Mucosa of descending colon (tissue), 3 donors: Measurements from ENCODE around the gene ARHGAP6. TPM values are rescaled to one million over a fixed set of nuclear protein-coding genes. Genes with fewer than 3 reads are reported as not detected.

ENCODE experiments used
- ATAC-seq: fragments of 200-7000 bp; cut with Tn5 transposase; one replicate; pipeline ENCODE4 v1.9.1; 2020; ENCODE audit warnings: mild to moderate bottlenecking, moderate library complexity
- DNase-seq, 3 donors: peaks; one replicate each; pipeline ENCODE4 v3.0.0-alpha.2; 2020
- H3K36me3 ChIP-seq: fragments of 200-600 bp; one replicate; pipeline ENCODE4 v1.8.0; 2021; ENCODE audit warnings: low read depth, mild to moderate bottlenecking
- H3K4me1 ChIP-seq: fragments of 200-600 bp; one replicate; pipeline ENCODE4 v1.8.0; 2021; ENCODE audit warnings: low read depth, mild to moderate bottlenecking
- H3K4me3 ChIP-seq: fragments of 200-600 bp; one replicate; pipeline ENCODE4 v1.8.0; 2021; ENCODE audit warnings: mild to moderate bottlenecking
- H3K9me3 ChIP-seq: fragments of 200-600 bp; one replicate; pipeline ENCODE4 v1.8.0; 2021; ENCODE audit warnings: mild to moderate bottlenecking
- CTCF ChIP-seq: fragments of 200-600 bp; IDR thresholded peaks from one replicate; pipeline ENCODE4 v1.8.0; 2022; ENCODE audit warnings: antibody characterized with exemption, mild to moderate bottlenecking
- intact Hi-C, 2 donors: fragments of 100-400 bp; cut with DNase I in 1 of 2; cut with micrococcal nuclease in 1 of 2; formaldehyde crosslinking; loops; one replicate each; pipeline versions ENCODE4 v1.11.0 to v1.11.1; 2022; cut with DNase I, micrococcal nuclease
- total RNA-seq, 3 donors: library from RNA; stranded (reverse); fragmentation: NEBNext Ultra II Directional in 2 of 3; extraction: Animal tissue kit (Norgen Biotek cat#: 25700) in 2 of 3; gene quantifications; one replicate each; pipeline versions ENCODE4 v1.2.1 to v1.2.4, GENCODE V29; 2021 to 2023
- donor health status: DM: no; HTN: no; CAD: no; lungs with moderate emphysema.
- donor health status: DM: no; HTN: no; CAD: no.
- donor health status: DM: no; HTN: yes; CAD: no.

The ARHGAP6 gene
- total RNA-seq, 3 donors from 2014 or later: 2.2 to 41.5 (median 4.4) TPM

DNA sequence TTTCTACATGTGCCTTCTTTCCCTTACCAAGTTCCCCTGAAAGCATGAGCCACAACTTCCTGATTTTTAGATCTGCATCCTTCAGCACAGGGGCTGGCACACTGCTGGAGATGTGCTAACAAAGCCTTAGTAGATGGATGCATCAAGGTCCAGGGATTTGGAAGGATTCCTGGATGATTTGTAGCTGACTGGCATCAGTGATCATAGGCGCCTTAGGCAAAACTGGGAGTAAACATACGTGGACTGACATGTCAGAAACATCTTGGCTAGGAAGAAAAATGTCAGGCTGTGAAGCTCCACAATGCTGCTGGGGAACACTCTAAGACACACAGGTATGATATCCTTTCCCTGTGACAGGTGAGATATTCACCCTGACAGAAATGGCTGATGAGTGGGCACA lies 216.1 kb downstream of the ARHGAP6 start:
- H3K4me3 ChIP-seq: no peak overlapping the region
- ATAC-seq (no peak), DNase-seq (no peak)
- no peaks in the 10 kb centered on the region for H3K9me3 ChIP-seq
- no peak for TF ChIP-seq CTCF
- intact Hi-C loops: no loop called here
- H3K36me3 ChIP-seq: no peaks in the 10 kb centered on the region
- H3K4me1 ChIP-seq: no peaks in the 10 kb centered on the region

GRCh38 chrX:11447418-11447817 lies 218.3 kb downstream of the ARHGAP6 start:
- DNase-seq (no peak), ATAC-seq (no peak)
- Histone ChIP-seq H3K4me3 (no peak overlapping the region), H3K4me1 (no peaks in the 10 kb centered on the region), H3K9me3 (no peaks in the 10 kb centered on the region), H3K36me3 (no peaks in the 10 kb centered on the region)
- intact Hi-C loops: no loop called here
- TF ChIP-seq CTCF: no peak

DNA sequence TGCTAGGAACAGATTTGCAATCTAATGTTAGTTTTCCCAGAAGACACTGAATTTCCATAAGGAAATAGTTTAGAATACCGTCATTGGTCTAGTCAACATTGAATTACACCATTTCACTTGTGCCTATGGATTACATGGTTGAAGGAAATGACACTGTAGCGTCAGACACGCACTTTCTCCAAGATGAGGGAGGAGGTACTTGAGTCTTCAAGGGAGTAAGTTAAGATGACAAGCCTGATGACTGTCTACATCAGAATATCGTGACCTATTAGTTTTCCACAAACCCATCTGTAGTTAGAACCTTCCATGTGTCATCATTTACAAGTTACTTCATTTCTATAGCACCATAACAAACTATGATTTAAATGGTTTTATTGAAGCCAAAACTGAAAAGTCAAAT lies 218.8 kb downstream of the ARHGAP6 start:
- intact Hi-C loops: no loop called here
- no peaks in the 10 kb centered on the region for H3K36me3 ChIP-seq
- H3K9me3 ChIP-seq: no peaks in the 10 kb centered on the region
- no peaks in the 10 kb centered on the region for H3K4me1 ChIP-seq
- no peak overlapping the region for H3K4me3 ChIP-seq
- no peak for DNase-seq
- ATAC-seq: no peak
- TF ChIP-seq CTCF: no peak

- no peak for DNase-seq
These were observed 219.4 kb downstream of the ARHGAP6 start for GRCh38 chrX:11446336-11446735.

GRCh38 chrX:11445540-11445939 lies 220.2 kb downstream of the ARHGAP6 start:
- intact Hi-C loops: no loop called here
- H3K9me3 ChIP-seq: no peaks in the 10 kb centered on the region
- no peak for TF ChIP-seq CTCF
- DNase-seq (no peak), ATAC-seq (no peak)
- no peaks in the 10 kb centered on the region for H3K4me1 ChIP-seq
- H3K36me3 ChIP-seq: no peaks in the 10 kb centered on the region
- H3K4me3 ChIP-seq: no peak overlapping the region

More at GRCh38 chrX:11446336-11446735, 219.4 kb downstream of the ARHGAP6 start:
- ATAC-seq: no peak
- TF ChIP-seq CTCF: no peak
- H3K36me3 ChIP-seq: no peaks in the 10 kb centered on the region
- intact Hi-C loops: no loop called here
- H3K9me3 ChIP-seq: no peaks in the 10 kb centered on the region
- no peaks in the 10 kb centered on the region for H3K4me1 ChIP-seq
- no peak overlapping the region for H3K4me3 ChIP-seq

DNA sequence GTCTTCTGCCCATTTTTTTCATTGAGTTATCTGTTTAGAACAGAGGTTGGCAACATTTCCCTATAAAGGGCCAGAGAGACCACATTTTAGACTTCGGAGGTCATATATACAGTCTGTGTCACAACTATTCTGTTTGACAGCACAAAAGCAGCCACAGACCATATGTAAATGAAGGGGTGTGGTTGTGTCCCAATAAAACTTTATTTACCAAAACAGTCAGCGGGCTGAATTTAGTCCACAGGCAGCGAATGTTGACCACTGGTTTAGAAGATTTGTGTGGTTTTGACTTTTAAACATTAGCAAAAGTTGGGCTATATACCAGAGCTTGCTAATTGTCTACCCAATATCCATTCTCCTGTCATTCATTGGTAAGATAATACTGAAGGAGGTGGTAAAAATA lies 221.7 kb downstream of the ARHGAP6 start:
- no peak for DNase-seq
- no peak for ATAC-seq
- no peaks in the 10 kb centered on the region for H3K9me3 ChIP-seq
- H3K4me1 ChIP-seq: no peaks in the 10 kb centered on the region
- no peaks in the 10 kb centered on the region for H3K36me3 ChIP-seq
- intact Hi-C loops: no loop called here
- no peak for TF ChIP-seq CTCF
- no peak overlapping the region for H3K4me3 ChIP-seq
